HG03558 (cell line): ENCODE measurements around the gene IGLL5.
"Not testable (repeated sequence)": the region's sequence is repeated elsewhere in the genome, so short reads cannot be mapped to it uniquely, and the experiment has no call there.

Experiments used
- ATAC-seq: cut with Tn5 transposase; IDR thresholded peaks from one replicate; pipeline ENCODE4 v1.9.1; 2021; ENCODE audit warnings: moderate number of reproducible peaks; ENCODE audit not compliant: unreplicated experiment; ENCODE audit errors: extremely low read depth

Gene IGLL5

DNA sequence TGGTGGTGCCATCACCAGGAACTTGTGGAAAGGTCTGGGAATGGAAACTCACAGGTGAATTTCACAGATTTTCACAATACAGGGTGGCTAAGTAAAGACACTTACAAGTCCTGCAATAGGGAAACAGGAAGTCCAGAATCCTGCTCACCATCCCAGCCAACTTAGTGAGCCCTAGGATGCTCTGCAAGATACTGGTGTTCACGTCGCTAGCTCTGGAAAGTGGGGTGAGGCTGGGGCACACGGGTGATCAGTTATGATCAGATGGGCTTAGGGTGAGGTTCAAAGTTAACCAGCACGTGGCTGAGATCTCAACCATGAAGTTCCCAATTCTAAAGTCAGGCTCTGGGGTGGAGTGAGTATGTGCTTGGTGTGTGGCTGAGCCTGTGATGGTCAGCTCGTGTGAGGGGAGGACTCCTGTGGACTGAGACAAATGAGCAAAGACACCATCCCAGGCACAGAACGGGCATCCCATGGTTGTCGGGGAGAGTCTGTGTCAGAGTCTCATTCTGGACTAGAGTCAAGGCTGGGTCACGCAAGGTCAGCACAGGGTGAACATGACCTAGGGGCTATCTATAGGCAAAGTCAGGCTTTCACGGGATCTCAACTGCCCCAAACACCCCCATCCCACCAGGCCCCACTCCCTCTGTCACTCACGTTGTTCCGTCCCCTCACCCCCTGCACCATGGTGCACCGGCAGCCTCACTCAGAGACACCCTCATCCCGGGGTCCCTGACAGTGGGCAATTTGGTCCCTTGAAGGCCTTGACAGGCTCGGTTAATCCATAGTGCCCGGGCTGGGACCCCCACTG is 23.9 kb downstream of the IGLL5 start:
- no peak for ATAC-seq

DNA sequence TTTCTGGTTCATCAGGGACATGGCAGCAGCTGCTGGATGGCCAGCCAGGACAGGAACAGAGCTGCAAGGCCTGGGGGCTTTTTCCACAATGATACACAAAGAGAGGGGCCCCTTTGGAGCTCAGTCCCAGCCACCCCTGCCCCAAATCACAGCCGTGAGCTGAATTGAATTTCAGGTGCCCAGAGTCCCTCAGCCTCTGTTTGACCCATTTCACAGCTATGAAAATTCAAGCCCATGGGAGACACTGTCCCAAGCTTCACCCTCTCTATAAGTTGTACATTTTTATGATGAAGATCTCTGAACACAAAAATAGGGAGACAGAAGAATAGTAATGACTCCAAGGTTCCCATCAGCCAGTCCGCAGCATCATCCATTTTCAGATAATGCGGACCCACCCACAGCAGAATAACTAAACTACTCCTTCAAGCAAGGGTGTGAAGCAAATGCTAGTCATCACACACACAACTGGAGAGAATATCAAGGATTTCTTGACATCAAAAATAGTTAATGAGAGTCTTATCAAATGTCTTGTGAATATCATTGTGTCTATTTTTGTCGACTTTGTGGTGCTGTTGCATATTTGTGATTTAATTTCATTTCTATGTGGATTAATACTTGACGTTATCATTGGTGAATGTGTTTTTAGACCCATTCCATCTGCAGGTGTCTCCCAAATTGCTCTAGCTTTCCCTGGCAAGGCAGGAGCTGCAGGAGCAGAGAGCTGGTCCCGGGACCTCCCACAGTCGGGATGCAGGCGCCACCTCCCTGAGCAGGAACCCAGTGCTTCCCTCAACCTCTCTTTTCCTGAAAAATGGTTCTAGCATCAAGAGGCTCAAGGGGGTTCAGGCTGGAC is 24.7 kb downstream of the IGLL5 start:
- no peak for ATAC-seq

DNA sequence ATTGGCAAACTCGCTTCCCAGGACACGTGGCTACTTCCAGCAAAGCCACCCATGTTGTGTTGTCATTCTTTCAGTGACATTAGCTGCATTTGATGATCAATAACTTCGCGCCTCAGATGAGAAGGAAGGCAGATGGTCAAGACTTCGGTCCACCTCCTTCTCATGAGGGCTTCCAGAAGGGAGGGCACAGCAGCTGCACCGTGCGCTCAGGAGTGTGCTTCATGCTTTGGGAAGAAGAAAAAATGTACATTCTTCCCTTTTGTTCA is 25.3 kb downstream of the IGLL5 start:
- no peak for ATAC-seq

DNA sequence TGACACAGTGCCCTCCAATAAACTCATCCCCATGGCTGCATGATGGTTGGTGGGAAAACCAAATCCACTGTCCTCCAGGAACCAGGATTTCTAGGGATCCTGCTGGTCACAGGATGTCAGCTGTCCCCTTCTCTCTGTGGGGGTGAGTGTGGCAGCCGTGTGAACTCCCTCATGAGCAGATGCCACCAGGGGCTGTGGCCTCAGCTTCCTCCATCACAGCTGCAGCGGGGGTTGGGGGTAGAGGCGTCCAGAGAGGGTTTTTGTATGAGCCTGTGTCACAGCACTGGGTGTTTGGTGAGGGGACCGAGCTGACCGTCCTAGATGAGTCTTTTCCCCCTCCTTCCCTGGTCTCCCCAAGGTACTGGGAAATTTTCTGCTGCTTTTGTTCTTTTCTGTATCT is 26.4 kb downstream of the IGLL5 start:
- no peak for ATAC-seq

DNA sequence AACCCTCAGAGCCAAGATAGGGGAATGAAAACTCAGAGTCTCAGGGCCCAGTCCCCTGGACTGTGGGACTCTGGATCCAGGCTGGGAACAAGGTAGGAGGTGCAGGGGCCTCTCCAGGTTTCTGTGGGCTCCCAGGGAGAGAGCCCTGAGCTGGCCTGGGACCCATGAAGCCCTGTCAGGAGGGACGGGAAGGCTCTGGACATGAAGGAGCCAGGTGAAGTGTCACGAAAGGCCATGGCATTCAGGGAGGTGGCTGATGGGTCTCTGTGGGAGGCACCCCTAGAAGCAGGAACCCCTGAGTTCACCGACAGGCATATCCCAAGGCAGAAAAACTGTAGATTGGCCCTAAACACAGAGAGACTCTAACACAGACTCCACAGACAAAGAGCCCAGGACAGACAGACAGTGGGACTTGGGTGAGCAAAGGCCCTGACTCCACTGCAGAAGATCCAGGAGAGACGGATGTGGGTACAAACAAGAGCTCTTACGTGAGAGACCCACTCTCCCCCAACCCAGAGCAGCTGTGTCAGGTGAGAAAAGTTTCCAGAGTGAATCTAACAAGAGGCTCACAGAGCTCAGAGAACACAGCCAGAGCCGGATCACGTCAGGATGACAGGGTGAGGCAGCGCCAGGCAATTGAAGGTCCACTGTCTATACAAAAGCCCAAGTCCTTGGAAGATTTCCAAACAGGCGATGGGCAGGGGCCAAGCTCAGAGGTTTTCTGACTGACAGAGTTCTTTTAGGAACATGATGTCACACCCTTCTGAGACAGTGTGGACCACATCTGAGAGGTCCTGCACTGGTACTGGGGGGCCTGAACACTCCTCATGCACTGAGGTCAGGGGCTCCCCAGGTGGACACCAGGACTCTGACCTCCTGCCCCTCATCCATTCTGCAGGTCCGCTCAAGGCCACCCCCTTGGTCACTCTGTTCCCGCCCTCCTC is 27.4 kb downstream of the IGLL5 start:
- no peak for ATAC-seq

DNA sequence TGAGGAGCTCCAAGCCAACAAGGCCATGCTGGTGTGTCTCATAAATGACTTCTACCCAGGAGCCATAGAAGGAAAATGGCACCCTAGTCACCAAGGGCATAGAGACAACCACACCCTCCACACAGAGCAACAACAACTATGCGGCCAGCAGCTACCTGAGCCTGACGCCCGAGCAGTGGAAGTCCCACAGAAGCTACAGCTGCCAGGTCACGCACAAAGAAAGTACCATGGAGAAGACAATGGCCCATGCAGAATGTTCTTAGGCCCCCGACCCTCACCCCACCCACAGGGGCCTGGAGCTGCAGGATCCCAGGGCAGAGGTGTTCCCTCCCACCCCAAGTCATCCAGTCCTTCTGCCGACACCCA is 28.0 kb downstream of the IGLL5 start:
- ATAC-seq = no peak

DNA sequence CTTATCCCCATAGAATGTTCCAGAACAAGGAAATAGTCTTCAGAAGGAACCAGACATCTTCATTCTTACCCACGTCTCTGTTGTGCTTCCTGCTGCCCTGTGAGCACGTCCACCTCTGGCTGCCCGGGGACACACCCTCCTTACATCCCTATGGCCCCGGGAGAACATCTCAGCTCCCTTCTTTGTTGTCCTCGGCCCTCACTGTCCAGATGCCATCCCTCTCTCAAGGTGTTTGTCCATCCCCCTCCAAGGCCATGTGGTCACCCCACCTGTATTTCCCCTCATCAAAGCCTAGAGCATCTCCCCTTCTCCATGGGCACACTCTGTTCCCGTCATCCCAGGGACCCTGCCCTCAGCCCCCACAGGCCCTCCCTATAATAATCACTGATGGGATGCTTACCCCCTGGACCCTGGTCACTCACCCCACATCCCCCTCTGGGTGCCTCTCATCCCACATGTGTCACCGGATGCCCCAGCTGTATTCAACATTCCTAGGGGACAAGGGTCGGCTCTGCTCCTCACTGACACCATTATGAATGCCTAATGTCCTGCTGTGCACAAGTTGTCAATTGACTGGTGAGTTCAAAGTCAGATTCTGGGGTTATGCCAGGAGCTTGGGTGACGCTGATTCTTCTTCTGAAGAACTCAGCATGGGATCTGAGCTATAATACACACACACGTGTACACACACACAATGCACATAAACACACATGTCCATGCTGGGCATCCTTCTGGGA is 28.8 kb downstream of the IGLL5 start:
- ATAC-seq = no peak

DNA sequence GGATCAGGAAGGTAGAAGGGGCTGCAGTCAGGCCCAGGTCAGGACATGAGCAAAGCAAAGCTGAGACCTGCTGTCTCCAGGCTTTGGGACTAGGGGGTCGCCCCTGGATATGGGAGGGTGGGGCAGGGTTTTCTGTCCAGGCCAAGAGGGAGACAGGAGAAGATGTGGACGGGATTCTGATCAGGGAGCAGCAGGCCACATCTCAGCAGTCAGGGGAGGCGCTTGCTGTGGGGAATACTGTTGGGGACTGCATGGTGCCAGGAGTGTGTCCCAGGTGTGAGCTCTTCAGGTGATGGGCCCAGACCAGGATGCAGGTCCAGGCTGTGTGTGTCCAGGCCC is 29.3 kb downstream of the IGLL5 start:
- no peak for ATAC-seq

DNA sequence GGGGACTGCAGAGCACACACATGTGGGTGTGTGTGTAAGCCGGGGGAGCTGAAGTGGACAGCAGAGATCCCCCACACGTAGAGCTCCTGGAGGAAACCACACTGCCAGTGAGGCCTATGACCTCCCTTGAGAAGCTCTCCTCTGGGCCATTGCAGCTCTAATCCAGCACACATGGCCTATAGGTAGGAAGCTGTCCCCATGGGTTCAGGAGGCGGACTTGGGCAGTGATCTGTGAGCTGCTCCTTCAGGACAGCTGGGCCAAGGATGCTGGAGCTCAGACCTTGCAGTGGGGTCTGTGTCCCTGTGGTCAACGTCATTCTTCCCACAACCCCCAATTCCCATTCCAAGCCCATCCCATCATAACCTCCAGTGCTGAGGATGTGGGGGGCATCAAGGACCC is 29.8 kb downstream of the IGLL5 start:
- ATAC-seq = no peak

DNA sequence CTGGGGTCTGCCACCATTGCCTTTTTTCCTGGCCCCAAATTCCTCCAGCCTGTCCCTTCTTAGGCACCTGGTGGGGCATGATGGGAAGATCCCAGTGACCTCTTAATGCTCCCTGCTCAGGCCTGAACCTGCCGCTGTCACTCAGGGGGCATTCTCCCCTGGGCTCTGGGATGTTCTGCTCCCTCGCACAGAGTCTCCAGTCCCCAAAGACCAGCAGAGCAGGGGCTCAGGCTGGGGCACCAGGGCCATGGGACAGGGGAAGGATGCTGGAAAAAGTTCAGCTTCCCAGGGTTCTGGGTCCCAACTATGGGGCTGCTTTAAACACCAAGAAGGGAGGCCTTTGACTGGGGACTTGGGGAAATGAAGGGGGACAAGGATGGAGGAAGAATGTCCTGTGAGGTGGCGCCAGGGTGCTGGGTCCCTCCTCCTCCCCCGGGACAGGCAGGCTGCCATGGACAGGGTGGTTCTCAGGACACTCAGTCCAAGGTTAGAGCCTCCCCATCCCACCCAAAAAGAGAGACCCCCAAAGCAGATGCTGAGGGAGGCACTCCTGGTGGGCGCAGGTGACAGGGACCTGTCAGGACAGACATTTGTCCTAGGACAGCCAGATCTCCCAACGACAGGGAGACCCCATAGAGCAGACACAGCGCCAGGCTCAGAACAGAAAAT is 30.8 kb downstream of the IGLL5 start:
- no peak for ATAC-seq

DNA sequence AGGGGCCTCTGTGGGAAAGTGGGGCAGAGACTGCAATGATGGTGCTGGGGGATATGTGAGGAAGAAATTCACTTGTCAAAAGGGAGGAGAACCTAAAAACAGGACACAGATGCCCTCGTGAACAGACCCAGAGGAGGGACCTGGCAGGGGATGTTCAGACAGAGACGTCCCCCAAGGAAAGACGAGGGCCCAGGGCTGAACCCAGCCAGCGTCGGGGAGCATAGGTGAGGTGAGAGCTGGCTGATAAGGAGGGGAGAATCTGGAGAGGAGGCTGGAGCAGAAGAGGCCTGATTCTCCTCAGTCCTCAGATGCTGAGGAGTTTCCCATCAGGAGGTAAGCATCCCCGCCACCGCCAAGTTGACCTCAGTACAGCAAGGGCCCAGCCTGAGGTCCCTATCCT is 31.4 kb downstream of the IGLL5 start:
- no peak for ATAC-seq

DNA sequence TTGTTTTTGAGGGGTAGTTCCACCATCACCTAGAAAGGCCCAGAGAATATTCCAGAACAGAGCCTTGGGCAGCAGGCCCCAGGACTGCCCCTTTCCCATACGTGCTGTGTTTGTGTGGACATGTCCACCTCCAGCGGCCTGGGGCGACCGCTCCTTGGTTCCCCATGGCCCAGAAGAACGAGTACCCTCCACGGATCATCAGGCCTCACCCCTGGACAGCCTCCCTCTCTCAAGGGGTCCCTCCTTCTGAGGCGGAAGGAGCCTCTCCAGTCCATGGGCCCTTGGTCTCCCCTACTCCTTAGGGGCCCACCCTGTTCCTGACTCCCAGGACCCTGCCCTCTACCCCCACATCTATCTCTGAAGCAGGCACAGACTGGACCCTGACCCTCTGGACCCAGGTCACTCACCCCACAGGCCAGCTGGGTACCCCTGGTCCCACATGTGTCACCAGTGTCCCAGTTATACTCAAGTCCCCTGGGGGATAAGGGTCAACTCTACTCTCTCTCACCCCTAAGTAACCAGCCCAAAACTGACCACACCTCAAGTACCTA is 32.6 kb downstream of the IGLL5 start:
- no peak for ATAC-seq

DNA sequence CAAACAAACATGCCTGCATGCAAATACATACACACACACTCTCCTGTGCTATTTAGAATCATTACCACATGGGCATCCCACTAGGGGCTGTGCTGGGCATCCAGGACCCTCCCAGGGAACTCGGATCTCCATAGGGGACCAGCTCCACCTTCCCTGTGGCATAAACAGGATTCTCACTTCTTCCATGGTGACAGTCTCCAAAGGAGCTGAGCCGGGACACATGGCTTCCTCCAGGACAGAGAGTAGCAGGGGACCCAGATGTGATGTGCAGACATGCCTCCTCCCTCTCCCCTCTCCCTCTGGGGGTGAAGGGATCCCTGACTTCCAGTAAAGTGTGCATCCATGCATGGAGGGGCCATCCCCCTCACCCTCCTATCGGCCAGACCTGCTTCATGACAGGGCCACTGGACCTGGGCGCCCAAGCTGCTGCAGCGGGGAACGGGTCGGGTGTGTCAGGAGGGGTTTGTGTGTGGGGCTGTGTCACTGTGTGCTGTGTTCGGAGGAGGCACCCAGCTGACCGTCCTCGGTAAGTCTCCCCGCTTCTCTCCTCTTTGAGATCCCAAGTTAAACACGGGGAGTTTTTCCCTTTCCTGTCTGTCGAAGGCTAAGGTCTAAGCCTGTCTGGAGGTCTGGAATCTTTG is 33.4 kb downstream of the IGLL5 start:
- no peak for ATAC-seq

DNA sequence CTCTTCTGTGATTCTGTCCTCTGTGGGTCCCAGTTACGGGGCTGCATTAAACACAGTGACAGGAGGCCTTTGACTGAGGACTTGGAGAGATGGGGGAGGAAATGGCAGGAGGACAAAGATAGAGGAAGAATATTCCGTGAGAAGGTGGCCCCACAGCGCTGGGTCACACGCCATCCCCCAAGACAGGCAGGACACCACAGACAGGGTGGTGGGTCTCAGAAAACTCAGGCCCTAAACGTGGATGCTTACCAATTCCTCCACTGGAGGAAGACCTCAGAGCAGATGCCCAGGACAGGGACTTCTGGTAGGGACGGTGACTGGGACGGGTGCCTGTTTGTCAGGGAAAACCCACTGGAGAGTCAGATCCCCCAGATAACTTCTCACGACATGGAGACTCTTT is 34.0 kb downstream of the IGLL5 start:
- no peak for ATAC-seq

DNA sequence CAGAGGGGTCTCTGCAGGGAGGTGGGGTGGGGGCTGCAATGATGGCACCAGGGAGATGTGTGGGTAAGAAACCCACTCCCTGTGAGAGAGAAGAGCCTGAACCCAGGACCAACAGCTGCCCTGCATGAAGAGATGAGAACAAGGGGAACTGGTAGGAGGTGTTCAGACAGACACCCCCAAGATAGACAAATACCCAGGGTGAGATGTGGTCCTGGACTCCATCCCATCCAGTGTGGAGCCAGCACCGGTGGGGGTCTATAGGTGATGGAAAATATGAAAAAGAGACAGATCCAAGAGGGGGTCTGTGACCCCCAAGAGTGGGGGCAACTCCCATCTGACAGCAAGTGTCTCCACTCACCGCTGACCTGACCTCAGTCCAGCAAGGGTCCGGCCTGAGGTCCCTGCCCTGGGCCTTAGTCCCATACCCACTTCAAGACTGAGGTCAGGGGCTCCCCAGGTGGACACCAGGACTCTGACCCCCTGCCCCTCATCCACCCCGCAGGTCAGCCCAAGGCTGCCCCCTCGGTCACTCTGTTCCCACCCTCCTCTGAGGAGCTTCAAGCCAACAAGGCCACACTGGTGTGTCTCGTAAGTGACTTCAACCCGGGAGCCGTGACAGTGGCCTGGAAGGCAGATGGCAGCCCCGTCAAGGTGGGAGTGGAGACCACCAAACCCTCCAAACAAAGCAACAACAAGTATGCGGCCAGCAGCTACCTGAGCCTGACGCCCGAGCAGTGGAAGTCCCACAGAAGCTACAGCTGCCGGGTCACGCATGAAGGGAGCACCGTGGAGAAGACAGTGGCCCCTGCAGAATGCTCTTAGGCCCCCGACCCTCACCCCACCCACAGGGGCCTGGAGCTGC is 34.7 kb downstream of the IGLL5 start:
- not testable (repeated sequence) for ATAC-seq

DNA sequence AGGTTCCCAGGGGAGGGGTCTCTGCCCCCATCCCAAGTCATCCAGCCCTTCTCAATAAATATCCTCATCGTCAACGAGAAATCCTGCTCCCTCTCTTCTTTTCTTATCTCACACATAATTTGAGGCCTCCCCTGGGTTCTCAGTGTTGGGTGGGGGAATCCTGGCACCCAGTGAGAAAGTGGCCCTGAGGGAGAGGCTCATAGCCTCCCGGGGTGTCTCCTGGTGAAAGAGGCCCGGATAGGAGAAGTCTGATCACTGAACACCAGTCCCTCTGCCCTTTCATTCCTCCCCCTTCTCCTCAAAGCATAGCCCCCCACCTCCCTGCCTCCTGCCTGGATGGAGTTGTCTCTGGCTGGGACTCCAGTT is 35.3 kb downstream of the IGLL5 start:
- no peak for ATAC-seq

DNA sequence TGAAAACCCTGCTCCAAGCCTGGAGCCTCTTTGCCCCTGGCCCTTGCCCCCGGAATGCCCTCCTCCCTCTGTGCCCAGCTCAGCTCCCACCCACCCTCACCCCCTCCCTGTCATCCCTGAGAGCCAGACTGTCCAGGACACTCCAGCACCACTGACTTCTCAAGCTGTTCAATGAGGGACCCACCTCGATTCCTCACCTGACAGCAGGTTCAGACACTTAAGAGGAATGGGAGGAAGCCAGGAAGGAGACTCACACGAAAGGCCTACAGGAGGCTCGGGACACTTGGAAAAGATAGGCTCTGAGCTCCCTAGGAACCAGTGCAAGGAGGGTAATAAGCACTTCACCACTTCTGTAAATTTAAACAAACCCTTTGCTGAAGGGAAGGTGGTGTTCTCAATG is 35.8 kb downstream of the IGLL5 start:
- ATAC-seq = no peak

DNA sequence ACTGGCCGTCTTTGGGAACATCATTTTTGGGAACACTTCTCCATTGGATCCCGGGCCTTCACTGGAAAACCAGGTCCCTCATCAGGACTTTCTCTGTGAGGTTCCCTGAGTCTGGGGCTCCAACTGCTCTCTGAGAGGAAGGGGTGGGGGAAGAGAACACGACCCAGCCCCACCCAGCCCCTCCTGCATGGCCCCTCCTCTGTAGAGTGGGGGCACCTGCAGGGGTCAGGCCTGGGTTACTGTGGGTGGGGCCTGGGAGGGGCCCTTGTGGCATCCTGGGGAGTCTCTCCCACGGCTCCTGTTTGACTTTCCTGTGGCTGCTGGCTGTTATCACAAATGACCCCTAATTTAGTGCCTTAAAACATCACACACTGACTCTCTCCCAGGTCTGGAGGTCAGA is 36.3 kb downstream of the IGLL5 start:
- no peak for ATAC-seq
